HEK293 (cell line): Measurements from ENCODE around the gene BACH2.

ENCODE experiments used
- CTCF ChIA-PET: fragments of 350-600 bp; formaldehyde crosslinking; extraction: SDS; loops from one replicate; lab custom pipeline; 2021; ENCODE audit warnings: antibody characterized with exemption; lab: Yijun Ruan, JAX
- POLR2A ChIA-PET: fragments of 300-600 bp; formaldehyde crosslinking; extraction: SDS; loops from one replicate; lab custom pipeline; 2020; ENCODE audit warnings: antibody characterized with exemption, inconsistent platforms; lab: Yijun Ruan, JAX
- H3K27ac ChIP-seq: fragments of 200-500 bp; sonication (Bioruptor generic); 2 replicates; pipeline ENCODE4 v1.5.1; 2014; ENCODE audit warnings: low read depth, low read length, control low read depth, inconsistent platforms; ENCODE audit errors: extremely low read depth
- H3K36me3 ChIP-seq, 2 experiments: fragments of 200-500 bp in 1 of 2; sonication (Bioruptor generic) in 1 of 2; 1 replicate in 1 of 2; 2 replicates in 1 of 2; pipeline ENCODE4 v1.5.1; 2014 to 2017; ENCODE audit warnings: inconsistent platforms in 2 of 2, low read length in 2 of 2; ENCODE audit not compliant: control insufficient read depth in 2 of 2, insufficient read depth in 1 of 2
- H3K4me1 ChIP-seq: fragments of 200-500 bp; sonication (Bioruptor generic); 2 replicates; pipeline ENCODE4 v1.5.1; 2014; ENCODE audit warnings: mild to moderate bottlenecking, low read length, inconsistent platforms; ENCODE audit not compliant: control insufficient read depth, insufficient read depth
- H3K4me3 ChIP-seq: 2 replicates; pipeline ENCODE4 v1.5.1; 2011; ENCODE audit warnings: low read depth, mild to moderate bottlenecking, control low read depth, low read length, moderate library complexity
- H3K9me3 ChIP-seq: fragments of 200-500 bp; sonication (Bioruptor generic); 2 replicates; pipeline ENCODE4 v1.5.1; 2014; ENCODE audit warnings: low read depth, low read length, inconsistent platforms; ENCODE audit not compliant: control insufficient read depth, insufficient read depth
- CTCF ChIP-seq: fragments of 450-650 bp; formaldehyde crosslinking; IDR thresholded peaks from 2 replicates; pipeline ENCODE4 v1.5.1; 2016; ENCODE audit warnings: missing biosample characterization, missing genetic modification characterization
- GLIS1 ChIP-seq: fragments of 450-650 bp; formaldehyde crosslinking; IDR thresholded peaks from 2 replicates; pipeline ENCODE4 v1.5.1; 2016; ENCODE audit warnings: missing biosample characterization, missing genetic modification characterization
- GLIS2 ChIP-seq: fragments of 450-650 bp; formaldehyde crosslinking; IDR thresholded peaks from 2 replicates; pipeline ENCODE4 v1.5.1; 2016; ENCODE audit warnings: missing biosample characterization, missing genetic modification characterization
- HOXC10 ChIP-seq: sonication (generic); formaldehyde crosslinking; IDR thresholded peaks from 2 replicates; pipeline ENCODE4 v1.8.1; 2023; ENCODE audit warnings: mild to moderate bottlenecking, missing genetic modification reagents
- KLF10 ChIP-seq: fragments of 450-650 bp; IDR thresholded peaks from 2 replicates; pipeline ENCODE4 v1.5.1; 2018; ENCODE audit warnings: missing biosample characterization, mild to moderate bottlenecking, missing genetic modification characterization
- PRDM10 ChIP-seq: fragments of 450-650 bp; formaldehyde crosslinking; IDR thresholded peaks from 2 replicates; pipeline ENCODE4 v1.5.1; 2016; ENCODE audit warnings: missing biosample characterization, missing genetic modification characterization
- PRDM6 ChIP-seq: fragments of 450-650 bp; formaldehyde crosslinking; IDR thresholded peaks from 2 replicates; pipeline ENCODE4 v1.5.1; 2017; ENCODE audit warnings: missing biosample characterization, missing genetic modification characterization
- TSHZ1 ChIP-seq: fragments of 450-650 bp; formaldehyde crosslinking; IDR thresholded peaks from 2 replicates; pipeline ENCODE4 v1.5.1; 2016; ENCODE audit warnings: missing biosample characterization, missing genetic modification characterization, borderline replicate concordance
- YY1 ChIP-seq: fragments of 450-650 bp; formaldehyde crosslinking; IDR thresholded peaks from 2 replicates; pipeline ENCODE4 v1.5.1; 2018; ENCODE audit warnings: missing biosample characterization, missing genetic modification characterization
- ZBTB20 ChIP-seq: fragments of 450-650 bp; formaldehyde crosslinking; IDR thresholded peaks from 2 replicates; pipeline ENCODE4 v1.5.1; 2016; ENCODE audit warnings: missing biosample characterization, missing genetic modification characterization
- ZNF335 ChIP-seq: fragments of 450-650 bp; formaldehyde crosslinking; conservative IDR thresholded peaks from 2 replicates; pipeline ENCODE4 v1.5.1; 2016; ENCODE audit warnings: missing biosample characterization, missing genetic modification characterization
- ZNF404 ChIP-seq: fragments of 450-650 bp; formaldehyde crosslinking; IDR thresholded peaks from 2 replicates; pipeline ENCODE4 v1.5.1; 2017; ENCODE audit warnings: missing biosample characterization, missing genetic modification characterization
- ZNF48 ChIP-seq: fragments of 450-650 bp; formaldehyde crosslinking; IDR thresholded peaks from 2 replicates; pipeline ENCODE4 v1.5.1; 2016; ENCODE audit warnings: missing biosample characterization, missing genetic modification characterization
- ZNF544 ChIP-seq: fragments of 450-650 bp; formaldehyde crosslinking; IDR thresholded peaks from 2 replicates; pipeline ENCODE4 v1.5.0; 2017; ENCODE audit warnings: missing biosample characterization, missing genetic modification characterization
- ZNF585B ChIP-seq: fragments of 450-650 bp; formaldehyde crosslinking; IDR thresholded peaks from 2 replicates; pipeline ENCODE4 v1.5.1; 2016; ENCODE audit warnings: missing biosample characterization, missing genetic modification characterization
- ZNF596 ChIP-seq: fragments of 450-650 bp; IDR thresholded peaks from 2 replicates; pipeline ENCODE4 v1.5.0; 2018; ENCODE audit warnings: missing biosample characterization, mild to moderate bottlenecking, missing genetic modification characterization, moderate library complexity
- ZNF658 ChIP-seq: fragments of 450-650 bp; formaldehyde crosslinking; IDR thresholded peaks from 2 replicates; pipeline ENCODE4; 2016; ENCODE audit warnings: missing biosample characterization, missing genetic modification characterization
- ZNF747 ChIP-seq: fragments of 450-650 bp; formaldehyde crosslinking; IDR thresholded peaks from 2 replicates; pipeline ENCODE4 v1.5.1; 2016; ENCODE audit warnings: missing biosample characterization, missing genetic modification characterization
- ZNF785 ChIP-seq: fragments of 450-650 bp; formaldehyde crosslinking; IDR thresholded peaks from 2 replicates; pipeline ENCODE4 v1.5.1; 2016; ENCODE audit warnings: missing biosample characterization, missing genetic modification characterization
- ZNF830 ChIP-seq: fragments of 450-650 bp; IDR thresholded peaks from 2 replicates; pipeline ENCODE4 v1.5.0; 2018; ENCODE audit warnings: missing biosample characterization, missing genetic modification characterization, low read depth, mild to moderate bottlenecking, moderate library complexity
- ZSCAN30 ChIP-seq: fragments of 450-650 bp; IDR thresholded peaks from 2 replicates; pipeline ENCODE4 v1.5.1; 2018; ENCODE audit warnings: missing biosample characterization, mild to moderate bottlenecking, missing genetic modification characterization, moderate library complexity

Gene BACH2

GRCh38 chr6:90107371-90107770 lies 189.3 kb downstream of the BACH2 start:
- no peak overlapping the region for H3K4me3 ChIP-seq
- no peaks in the 10 kb centered on the region for H3K36me3 ChIP-seq
- TF ChIP-seq GLIS2 (tag by site-specific recombination) = no peak
- TF ChIP-seq ZNF658 (tag by site-specific recombination) = no peak
- no peak for TF ChIP-seq YY1 (tag by site-specific recombination)
- no peak for TF ChIP-seq ZNF585B
- no peak for TF ChIP-seq ZNF747
- no peak for TF ChIP-seq ZNF785 (tag by site-specific recombination)
- no peak for TF ChIP-seq ZSCAN30 (tag by site-specific recombination)
- TF ChIP-seq ZNF544 (tag by site-specific recombination) = no peak
- TF ChIP-seq HOXC10 = no peak
- TF ChIP-seq ZNF404 (tag by site-specific recombination) = no peak
- no peak for TF ChIP-seq GLIS1 (tag by site-specific recombination)
- no peak for TF ChIP-seq ZNF48
- no peak for TF ChIP-seq ZNF596 (tag by site-specific recombination)
- no peak for TF ChIP-seq CTCF
- TF ChIP-seq ZBTB20 (tag by site-specific recombination) = no peak
- TF ChIP-seq ZNF830 (tag by site-specific recombination) = no peak
- TF ChIP-seq ZNF335 (tag by site-specific recombination) = no peak
- no peak for TF ChIP-seq TSHZ1 (tag by site-specific recombination)
- TF ChIP-seq PRDM6 (tag by site-specific recombination) = no peak
- H3K4me1 ChIP-seq = no peaks in the 10 kb centered on the region
- no peaks in the 10 kb centered on the region for H3K9me3 ChIP-seq
- no peak overlapping the region for H3K27ac ChIP-seq
- ChIA-PET CTCF (interaction anchor here (0.7 kb wide), 1 partner anchor 131 kb away, joined by 3 read pairs; no protein-coding TSS in a partner anchor), POLR2A (no interaction called here)

DNA sequence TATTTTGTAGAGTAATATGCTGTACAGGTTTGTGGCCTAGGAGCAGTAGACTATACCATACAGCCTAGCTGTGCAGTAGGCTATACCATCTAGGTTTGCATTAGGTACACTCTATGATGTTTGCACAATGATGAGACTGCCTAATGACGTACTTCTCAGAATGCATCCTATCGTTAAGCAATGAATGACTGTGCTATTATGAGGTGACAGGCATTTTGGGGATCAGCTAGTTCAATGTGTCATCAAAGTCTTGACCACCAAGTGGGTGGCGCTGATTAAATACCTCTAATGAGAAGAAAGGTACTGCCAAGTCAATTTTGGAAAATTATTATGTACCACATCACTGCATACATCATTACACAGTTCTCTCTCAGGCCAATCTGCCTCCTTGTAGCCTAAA lies 190.2 kb downstream of the BACH2 start:
- Histone ChIP-seq H3K4me1 (no peaks in the 10 kb centered on the region), H3K9me3 (no peaks in the 10 kb centered on the region), H3K36me3 (no peaks in the 10 kb centered on the region), H3K4me3 (no peak overlapping the region), H3K27ac (no peak overlapping the region)
- 0 out of 2 replicates have a peak, but pooled peaks have one; percentile 17 for TF ChIP-seq PRDM10
- TF ChIP-seq KLF10 (tag by site-specific recombination) = no peak
- ChIA-PET CTCF (interaction anchor here (1.7 to 2.1 kb wide), 2 partner anchors 73 to 166 kb away, joined by 7 read pairs; no protein-coding TSS in a partner anchor), POLR2A (no interaction called here)
